ACC112 (cell line): ENCODE measurements around the gene MPPED1.

Source experiments
- H2AFZ ChIP-seq: fragments of 200-600 bp; sonication (generic); one replicate; pipeline ENCODE4 v1.6.0; 2017; ENCODE audit warnings: antibody characterized with exemption, low read length; ENCODE audit not compliant: unreplicated experiment
- H3K27ac ChIP-seq: fragments of 200-600 bp; sonication (generic); 2 replicates; pipeline ENCODE4 v1.5.1; 2014; ENCODE audit warnings: low read depth, mild to moderate bottlenecking, antibody characterized with exemption, low read length, moderate library complexity
- H3K27me3 ChIP-seq: fragments of 200-600 bp; sonication (generic); 2 replicates; pipeline ENCODE4 v1.6.1; 2014; ENCODE audit warnings: mild to moderate bottlenecking, antibody characterized with exemption, low read length, moderate library complexity, mixed read lengths; ENCODE audit not compliant: insufficient read depth
- H3K36me3 ChIP-seq: fragments of 200-600 bp; sonication (generic); 2 replicates; pipeline ENCODE4 v1.6.1; 2016; ENCODE audit warnings: mild to moderate bottlenecking, antibody characterized with exemption, low read length, moderate library complexity, mixed read lengths; ENCODE audit not compliant: insufficient read depth
- H3K4me1 ChIP-seq: fragments of 200-600 bp; sonication (generic); one replicate; pipeline ENCODE4 v1.6.1; 2016; ENCODE audit warnings: low read length, mixed read lengths; ENCODE audit not compliant: insufficient read depth, unreplicated experiment, control insufficient read depth
- H3K4me3 ChIP-seq: fragments of 200-600 bp; sonication (generic); 2 replicates; pipeline ENCODE4 v1.5.1; 2014; ENCODE audit warnings: mild to moderate bottlenecking, low read depth, low read length
- H3K79me2 ChIP-seq: fragments of 200-600 bp; sonication (generic); one replicate; pipeline ENCODE4 v1.6.0; 2016; ENCODE audit warnings: low read length; ENCODE audit not compliant: control insufficient read depth, unreplicated experiment, insufficient read depth

Gene MPPED1

DNA sequence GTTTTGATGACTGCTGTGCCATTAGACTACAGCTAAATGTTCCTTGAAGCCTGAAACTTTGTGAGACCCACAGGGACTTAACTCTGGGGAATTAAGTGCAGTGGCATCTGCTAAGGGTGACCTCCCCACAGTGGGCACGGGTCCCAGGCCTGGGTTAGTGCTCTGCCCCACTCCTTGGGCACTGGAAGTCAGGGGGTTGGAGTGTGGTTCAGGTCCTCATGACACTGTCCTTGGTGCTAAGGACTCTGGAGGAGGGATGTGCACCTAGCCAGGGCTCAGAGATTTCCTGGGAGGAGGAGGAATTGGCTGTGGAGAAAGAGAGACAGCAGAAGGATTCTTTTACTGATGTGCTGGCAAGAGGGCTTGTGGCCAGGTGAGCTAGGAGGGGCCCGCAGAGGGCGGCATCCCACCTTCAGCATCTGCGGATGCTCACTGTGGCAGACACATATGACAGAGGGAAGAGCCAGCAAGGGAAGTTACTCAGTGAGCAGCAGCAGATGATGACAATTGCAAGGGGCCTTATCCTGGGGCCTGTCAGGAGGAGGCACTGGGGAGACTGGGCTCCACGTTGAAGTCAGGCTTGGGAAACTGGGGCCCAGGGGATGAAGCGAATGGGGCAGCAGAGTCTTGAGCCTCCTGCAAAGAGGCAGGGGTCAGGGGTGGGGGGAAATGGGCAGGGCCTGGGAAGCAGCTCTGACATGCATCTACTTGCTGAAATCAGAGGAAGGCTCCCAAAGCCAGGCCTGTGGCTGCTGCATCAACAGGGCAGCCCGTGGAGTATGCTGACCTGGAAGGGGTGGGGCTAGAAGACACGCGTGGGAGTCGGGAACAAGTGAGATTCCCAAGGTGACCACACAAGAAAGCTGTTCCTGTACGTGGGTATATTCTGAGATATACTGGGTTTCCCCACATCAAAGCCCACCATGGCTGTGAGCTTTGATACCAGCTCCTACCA, 144.0 kb downstream of the MPPED1 start:
- Histone ChIP-seq H3K27me3 (no peaks in the 10 kb centered on the region), H3K4me1 (no peaks in the 10 kb centered on the region), H3K79me2 (no peaks in the 10 kb centered on the region), H2AFZ (no peak overlapping the region), H3K36me3 (no peaks in the 10 kb centered on the region), H3K4me3 (no peak overlapping the region), H3K27ac (no peak overlapping the region)
